Measurements from ENCODE around the gene TUBA3D.

DNA sequence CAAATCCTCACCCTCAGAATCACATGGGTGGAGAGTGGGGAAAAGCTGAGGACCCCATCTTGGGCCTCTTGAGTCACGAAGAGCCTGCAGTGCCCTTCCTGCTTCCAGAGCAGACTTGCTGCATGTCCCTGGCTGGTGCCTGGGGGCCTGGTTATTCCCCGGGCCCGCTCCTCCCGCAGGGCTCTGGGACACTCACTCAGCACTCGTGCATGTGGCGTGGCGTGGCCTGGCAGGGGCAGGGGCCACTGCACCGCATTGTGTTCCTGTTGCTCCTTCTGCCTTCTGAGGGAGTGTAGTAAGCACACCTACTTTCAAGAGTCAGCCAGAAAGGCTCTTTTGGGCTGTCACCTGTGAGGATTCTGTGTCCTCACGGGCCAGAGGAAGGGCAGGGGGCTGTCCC is 33.7 kb downstream of the TUBA3D start:
- TF ChIP-seq TAF1 (IDR thresholded peaks at IDR 0.05; ENCODE audit: borderline replicate concordance, low read depth, low read length) (no peak), POLR2A (IDR thresholded peaks at IDR 0.05; ENCODE audit: low read depth, low read length) (no peak)

All from GM12892 (cell line).